ENCODE results near the gene CLIC5. TPM values are rescaled to one million over a fixed set of nuclear protein-coding genes. Genes with fewer than 3 reads are reported as not detected.
A peak's percentile ranks its signal among the peaks of the same experiment; 100 is the strongest.

CLIC5 gene
- total RNA-seq, 4 donors from 2014 or later, result 78.6 to 97.0 (median 91.7) TPM

DNA sequence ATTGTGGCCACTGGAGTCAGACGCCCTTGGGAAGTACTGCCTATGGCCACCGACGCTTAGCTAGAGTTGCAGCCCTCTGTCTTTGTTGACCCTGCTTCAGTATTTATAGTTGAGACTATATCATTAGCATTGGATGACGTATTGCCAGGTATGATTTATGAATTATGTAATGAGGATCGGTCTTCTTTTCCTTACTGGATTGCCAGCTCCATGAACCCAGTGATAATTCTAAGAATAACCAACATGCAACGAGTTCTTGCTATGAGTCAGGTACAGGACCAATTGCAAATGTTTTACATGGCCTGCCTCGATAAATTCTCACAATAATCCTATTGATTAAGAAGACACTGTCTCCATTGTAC lies 63.5 kb downstream of the CLIC5 start:
- Histone ChIP-seq H3K36me3 (no peaks in the 10 kb centered on the region), H3K9me3 (no peaks in the 10 kb centered on the region), H3K27ac (peak overlapping the region; percentile 28 to 74 (median 64)), H3K27me3 (no peaks in the 10 kb centered on the region), H3K4me1 (peaks cover 71 to 95% of the 10 kb centered on the region in 2 donors), H3K4me3 (no peak overlapping the region)
- intact Hi-C loops (cut with DNase I; ENCODE audit: low total_unique reads) (no loop called here), in situ Hi-C loops (cut with MboI; ENCODE audit: low sequenced_read_pairs in 4 of 4) (no loop called here)
- TF ChIP-seq POLR2A (IDR thresholded peaks at IDR 0.05), result no peak
- TF ChIP-seq, protein P1, sequence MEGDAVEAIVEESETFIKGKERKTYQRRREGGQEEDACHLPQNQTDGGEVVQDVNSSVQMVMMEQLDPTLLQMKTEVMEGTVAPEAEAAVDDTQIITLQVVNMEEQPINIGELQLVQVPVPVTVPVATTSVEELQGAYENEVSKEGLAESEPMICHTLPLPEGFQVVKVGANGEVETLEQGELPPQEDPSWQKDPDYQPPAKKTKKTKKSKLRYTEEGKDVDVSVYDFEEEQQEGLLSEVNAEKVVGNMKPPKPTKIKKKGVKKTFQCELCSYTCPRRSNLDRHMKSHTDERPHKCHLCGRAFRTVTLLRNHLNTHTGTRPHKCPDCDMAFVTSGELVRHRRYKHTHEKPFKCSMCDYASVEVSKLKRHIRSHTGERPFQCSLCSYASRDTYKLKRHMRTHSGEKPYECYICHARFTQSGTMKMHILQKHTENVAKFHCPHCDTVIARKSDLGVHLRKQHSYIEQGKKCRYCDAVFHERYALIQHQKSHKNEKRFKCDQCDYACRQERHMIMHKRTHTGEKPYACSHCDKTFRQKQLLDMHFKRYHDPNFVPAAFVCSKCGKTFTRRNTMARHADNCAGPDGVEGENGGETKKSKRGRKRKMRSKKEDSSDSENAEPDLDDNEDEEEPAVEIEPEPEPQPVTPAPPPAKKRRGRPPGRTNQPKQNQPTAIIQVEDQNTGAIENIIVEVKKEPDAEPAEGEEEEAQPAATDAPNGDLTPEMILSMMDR (IDR thresholded peaks at IDR 0.05 in 4 of 5, conservative IDR thresholded peaks at IDR 0.05 in 1 of 5), result no peak
- no peak for ATAC-seq
- no peak for DNase-seq

DNA sequence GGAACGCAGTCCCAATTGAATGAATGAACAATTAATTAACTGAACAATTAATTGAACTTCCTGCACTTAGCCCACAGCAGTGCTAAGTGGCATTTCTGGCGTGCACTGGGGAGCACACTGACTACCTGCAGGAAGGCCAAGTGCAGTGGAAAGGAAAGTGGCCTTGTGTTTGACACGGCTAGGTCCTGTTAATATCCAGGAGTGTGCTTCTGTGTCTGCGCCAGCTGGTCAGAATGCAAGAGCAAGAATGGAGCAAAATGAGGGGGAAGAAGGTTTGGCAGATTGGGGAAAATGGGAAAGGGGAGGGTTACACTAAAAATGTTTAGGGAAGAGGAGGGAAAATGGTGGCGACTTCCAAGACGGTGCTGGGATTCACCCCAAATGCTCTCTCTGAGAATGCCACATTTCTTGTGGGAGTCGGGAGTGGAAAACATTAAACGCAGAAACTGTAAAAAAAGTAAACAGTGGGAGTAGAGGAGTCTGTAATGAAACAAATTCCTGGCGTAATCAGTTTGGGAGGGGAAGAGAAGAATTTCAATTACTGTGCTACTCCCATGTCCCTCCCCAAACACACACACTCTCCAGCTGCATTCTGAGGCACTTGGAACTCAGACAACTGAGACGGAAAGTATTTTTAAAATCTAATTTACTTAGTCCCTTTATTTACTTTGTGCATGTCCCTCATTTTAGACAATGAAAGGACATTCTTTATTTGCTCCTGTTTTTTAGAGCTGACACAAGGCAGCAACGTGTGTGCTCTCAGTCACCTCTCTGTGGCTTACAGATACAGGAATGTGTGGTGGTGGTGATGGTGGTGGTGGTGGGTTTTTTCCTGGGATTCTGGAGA lies 64.1 kb downstream of the CLIC5 start:
- no peak overlapping the region for H3K4me3 ChIP-seq
- H3K27me3 ChIP-seq, result no peaks in the 10 kb centered on the region
- no peaks in the 10 kb centered on the region for H3K36me3 ChIP-seq
- intact Hi-C loops (cut with DNase I; ENCODE audit: low total_unique reads), result no loop called here
- in situ Hi-C loops (cut with MboI; ENCODE audit: low sequenced_read_pairs in 4 of 4), result no loop called here
- DNase-seq (no peak), ATAC-seq (no peak)
- H3K27ac ChIP-seq, result peak overlapping the region; percentile 28 to 74 (median 64)
- H3K9me3 ChIP-seq, result no peaks in the 10 kb centered on the region
- TF ChIP-seq, protein P1 (IDR thresholded peaks at IDR 0.05 in 4 of 5, conservative IDR thresholded peaks at IDR 0.05 in 1 of 5), result no peak
- no peak for TF ChIP-seq POLR2A (IDR thresholded peaks at IDR 0.05)
- H3K4me1 ChIP-seq, result peaks cover 66 to 92% of the 10 kb centered on the region in 2 donors

DNA sequence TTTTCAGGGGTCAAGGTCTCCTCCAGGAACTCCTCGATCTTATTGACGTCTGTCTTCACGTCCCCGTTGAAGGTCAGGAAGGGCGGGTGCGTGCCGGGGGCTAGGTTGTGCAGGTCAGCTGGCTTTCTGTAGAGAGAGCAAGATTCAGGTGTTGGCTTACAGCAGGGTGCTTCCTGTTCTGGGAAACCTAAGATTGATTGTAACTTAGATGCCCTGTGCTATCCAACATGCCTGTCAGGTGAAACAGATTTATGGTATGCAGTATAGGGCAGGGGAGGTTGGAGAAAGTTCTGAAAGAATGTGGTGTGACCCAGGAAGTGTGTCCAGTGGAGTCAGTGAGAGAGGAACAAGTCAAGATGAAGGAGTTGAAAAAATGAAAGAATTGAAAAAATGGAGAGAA lies 66.4 kb downstream of the CLIC5 start:
- peak overlapping the region; percentile 50 to 74 (median 72) for H3K27ac ChIP-seq
- no peak overlapping the region for H3K4me3 ChIP-seq
- no peak for TF ChIP-seq POLR2A (IDR thresholded peaks at IDR 0.05)
- TF ChIP-seq, protein P1 (IDR thresholded peaks at IDR 0.05 in 4 of 5, conservative IDR thresholded peaks at IDR 0.05 in 1 of 5), result no peak
- intact Hi-C loops (cut with DNase I; ENCODE audit: low total_unique reads), result no loop called here
- H3K36me3 ChIP-seq, result no peaks in the 10 kb centered on the region
- H3K9me3 ChIP-seq, result no peaks in the 10 kb centered on the region
- peak; percentile 42 to 43 for DNase-seq
- in situ Hi-C loops (cut with MboI; ENCODE audit: low sequenced_read_pairs in 4 of 4), result loop anchor here in 3 of 4 donors (25.0 kb wide), 2 partner anchors 113 to 463 kb away; no protein-coding TSS in a partner anchor
- no peaks in the 10 kb centered on the region for H3K27me3 ChIP-seq
- peak; percentile 75 to 83 for ATAC-seq
- peaks cover 56 to 92% of the 10 kb centered on the region in 2 donors for H3K4me1 ChIP-seq

DNA sequence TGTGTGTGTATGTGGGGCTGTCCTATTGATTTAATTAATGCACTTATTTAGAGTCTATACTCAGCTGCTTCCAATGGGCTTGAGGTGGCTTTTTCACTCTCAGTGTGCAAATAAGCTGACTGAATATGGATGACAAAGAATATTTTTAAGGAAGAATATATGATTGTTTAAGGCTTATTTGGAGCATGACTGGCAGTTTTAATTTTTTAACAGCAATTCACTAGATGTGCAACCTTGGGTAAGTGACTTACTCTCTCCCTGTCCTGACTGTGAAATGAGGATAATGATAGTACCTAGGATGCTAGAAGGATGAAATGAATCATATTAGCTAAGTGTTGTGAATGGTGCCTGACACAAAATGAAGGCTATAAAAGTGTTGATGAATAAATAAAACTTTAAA lies 67.9 kb downstream of the CLIC5 start:
- H3K4me3 ChIP-seq, result no peak overlapping the region
- TF ChIP-seq POLR2A (IDR thresholded peaks at IDR 0.05), result no peak
- TF ChIP-seq, protein P1 (IDR thresholded peaks at IDR 0.05 in 4 of 5, conservative IDR thresholded peaks at IDR 0.05 in 1 of 5), result no peak
- peaks cover 63 to 92% of the 10 kb centered on the region in 2 donors for H3K4me1 ChIP-seq
- intact Hi-C loops (cut with DNase I; ENCODE audit: low total_unique reads), result no loop called here
- in situ Hi-C loops (cut with MboI; ENCODE audit: low sequenced_read_pairs in 4 of 4), result loop anchor here in 3 of 4 donors (25.0 kb wide), 2 partner anchors 114 to 464 kb away; no protein-coding TSS in a partner anchor
- no peak for DNase-seq
- no peaks in the 10 kb centered on the region for H3K36me3 ChIP-seq
- no peaks in the 10 kb centered on the region for H3K9me3 ChIP-seq
- peak overlapping the region; percentile 50 to 74 (median 72) for H3K27ac ChIP-seq
- no peaks in the 10 kb centered on the region for H3K27me3 ChIP-seq
- no peak for ATAC-seq
